Tibial nerve (tissue), 4 donors: ENCODE measurements around the gene UGT3A2. TPM values are rescaled to one million over a fixed set of nuclear protein-coding genes. Genes with fewer than 3 reads are reported as not detected.

Source experiments
- DNase-seq, 2 donors: peaks; one replicate each; pipeline ENCODE4 v3.0.0-alpha.2; 2019; ENCODE audit warnings: low spot score in 2 of 2
- H3K27ac ChIP-seq, 4 donors: fragments of 200-600 bp; sonication (generic) in 3 of 4; one replicate each; pipeline ENCODE4 v1.5.1; 2017 to 2019; ENCODE audit warnings: mild to moderate bottlenecking in 1 of 4
- H3K27me3 ChIP-seq, 2 donors: fragments of 200-600 bp; sonication (generic) in 1 of 2; one replicate each; pipeline versions ENCODE4 v1.5.1 to v1.6.0; 2017 to 2019
- H3K36me3 ChIP-seq, 3 donors: fragments of 200-600 bp; sonication (generic); one replicate each; pipeline ENCODE4 v1.5.1; 2018 to 2019
- H3K4me1 ChIP-seq, 4 donors: fragments of 200-600 bp; sonication (generic) in 3 of 4; one replicate each; pipeline ENCODE4 v1.5.1; 2017 to 2019
- H3K4me3 ChIP-seq, 4 donors: fragments of 200-600 bp; sonication (generic) in 3 of 4; one replicate each; pipeline ENCODE4 v1.5.1; 2017 to 2019; ENCODE audit warnings: mild to moderate bottlenecking in 1 of 4, moderate library complexity in 1 of 4
- H3K9me3 ChIP-seq, 4 donors: fragments of 200-600 bp; sonication (generic) in 3 of 4; one replicate each; pipeline ENCODE4 v1.5.1; 2017 to 2019
- EP300 ChIP-seq, 2 donors: sonication (generic); formaldehyde crosslinking; IDR thresholded peaks; one replicate each; pipeline ENCODE4 v1.6.1; 2017; ENCODE audit warnings: antibody characterized with exemption in 2 of 2, mild to moderate bottlenecking in 1 of 2
- POLR2A ChIP-seq, 2 donors: fragments of 450-650 bp; IDR thresholded peaks; one replicate each; pipeline ENCODE4 v1.6.1; 2017; ENCODE audit warnings: antibody characterized with exemption in 2 of 2, mild to moderate bottlenecking in 2 of 2, moderate library complexity in 2 of 2
- WGBS, 2 donors: methylation state at CpG; one replicate each; pipeline ENCODE4 v1.1.5; 2018; 5-methylcytosine and 5-hydroxymethylcytosine counted together
- total RNA-seq, 4 donors: library from RNA; depleted of rRNA; stranded (reverse); fragments of >200 nt; gene quantifications; one replicate each; pipeline ENCODE4 v1.1.0, GENCODE V29; 2016
- TF ChIP-seq, protein P1 (sequence below), 5 experiments: fragments of 200-600 bp in 3 of 5; fragments of 450-650 bp in 2 of 5; sonication (generic) in 3 of 5; IDR thresholded peaks; one replicate each; pipeline ENCODE4 v1.5.1; 2016 to 2019; ENCODE audit warnings: antibody characterized with exemption in 5 of 5, mild to moderate bottlenecking in 3 of 5, moderate library complexity in 2 of 5

The UGT3A2 gene
- total RNA-seq, 4 donors from 2014 or later: not detected

DNA sequence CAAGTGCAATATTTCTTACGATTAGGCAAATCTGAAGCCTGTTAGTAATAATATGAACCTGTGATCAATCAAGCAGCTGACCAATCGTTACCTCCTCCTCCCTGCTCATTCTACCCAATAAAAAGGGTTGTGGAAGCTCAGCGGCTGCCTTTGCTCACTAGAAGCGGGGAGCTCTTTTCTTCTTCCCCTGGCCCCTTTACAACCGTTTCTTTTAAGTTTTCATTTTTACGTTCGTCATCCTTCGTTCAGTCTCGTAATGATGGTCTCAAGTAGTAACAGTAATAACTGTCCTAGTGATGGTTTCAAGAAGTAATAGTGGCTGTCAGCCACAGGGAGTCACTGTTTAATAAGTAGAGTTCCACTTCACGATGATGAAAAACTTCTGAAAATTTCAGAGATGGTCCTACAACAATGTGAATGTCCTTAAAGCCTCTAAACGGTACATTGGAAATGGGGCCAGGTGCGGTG, 6.2 kb downstream of the UGT3A2 start:
- 62 to 75% methylated on average over 12 of the region's 12 CpGs for WGBS, 2 donors
- peaks cover 0 to under 1% of the 10 kb centered on the region in 2 donors for H3K27me3 ChIP-seq
- no peak overlapping the region for H3K27ac ChIP-seq
- peaks cover 0 to 5% (median 0%) of the 10 kb centered on the region in 4 donors for H3K9me3 ChIP-seq
- H3K4me1 ChIP-seq: no peaks in the 10 kb centered on the region
- DNase-seq: no peak
- no peak overlapping the region for H3K4me3 ChIP-seq
- H3K36me3 ChIP-seq: no peaks in the 10 kb centered on the region
- TF ChIP-seq EP300 (IDR thresholded peaks at IDR 0.05) (no peak), POLR2A (IDR thresholded peaks at IDR 0.05) (no peak)
- TF ChIP-seq, protein P1, sequence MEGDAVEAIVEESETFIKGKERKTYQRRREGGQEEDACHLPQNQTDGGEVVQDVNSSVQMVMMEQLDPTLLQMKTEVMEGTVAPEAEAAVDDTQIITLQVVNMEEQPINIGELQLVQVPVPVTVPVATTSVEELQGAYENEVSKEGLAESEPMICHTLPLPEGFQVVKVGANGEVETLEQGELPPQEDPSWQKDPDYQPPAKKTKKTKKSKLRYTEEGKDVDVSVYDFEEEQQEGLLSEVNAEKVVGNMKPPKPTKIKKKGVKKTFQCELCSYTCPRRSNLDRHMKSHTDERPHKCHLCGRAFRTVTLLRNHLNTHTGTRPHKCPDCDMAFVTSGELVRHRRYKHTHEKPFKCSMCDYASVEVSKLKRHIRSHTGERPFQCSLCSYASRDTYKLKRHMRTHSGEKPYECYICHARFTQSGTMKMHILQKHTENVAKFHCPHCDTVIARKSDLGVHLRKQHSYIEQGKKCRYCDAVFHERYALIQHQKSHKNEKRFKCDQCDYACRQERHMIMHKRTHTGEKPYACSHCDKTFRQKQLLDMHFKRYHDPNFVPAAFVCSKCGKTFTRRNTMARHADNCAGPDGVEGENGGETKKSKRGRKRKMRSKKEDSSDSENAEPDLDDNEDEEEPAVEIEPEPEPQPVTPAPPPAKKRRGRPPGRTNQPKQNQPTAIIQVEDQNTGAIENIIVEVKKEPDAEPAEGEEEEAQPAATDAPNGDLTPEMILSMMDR (IDR thresholded peaks at IDR 0.05): no peak

DNA sequence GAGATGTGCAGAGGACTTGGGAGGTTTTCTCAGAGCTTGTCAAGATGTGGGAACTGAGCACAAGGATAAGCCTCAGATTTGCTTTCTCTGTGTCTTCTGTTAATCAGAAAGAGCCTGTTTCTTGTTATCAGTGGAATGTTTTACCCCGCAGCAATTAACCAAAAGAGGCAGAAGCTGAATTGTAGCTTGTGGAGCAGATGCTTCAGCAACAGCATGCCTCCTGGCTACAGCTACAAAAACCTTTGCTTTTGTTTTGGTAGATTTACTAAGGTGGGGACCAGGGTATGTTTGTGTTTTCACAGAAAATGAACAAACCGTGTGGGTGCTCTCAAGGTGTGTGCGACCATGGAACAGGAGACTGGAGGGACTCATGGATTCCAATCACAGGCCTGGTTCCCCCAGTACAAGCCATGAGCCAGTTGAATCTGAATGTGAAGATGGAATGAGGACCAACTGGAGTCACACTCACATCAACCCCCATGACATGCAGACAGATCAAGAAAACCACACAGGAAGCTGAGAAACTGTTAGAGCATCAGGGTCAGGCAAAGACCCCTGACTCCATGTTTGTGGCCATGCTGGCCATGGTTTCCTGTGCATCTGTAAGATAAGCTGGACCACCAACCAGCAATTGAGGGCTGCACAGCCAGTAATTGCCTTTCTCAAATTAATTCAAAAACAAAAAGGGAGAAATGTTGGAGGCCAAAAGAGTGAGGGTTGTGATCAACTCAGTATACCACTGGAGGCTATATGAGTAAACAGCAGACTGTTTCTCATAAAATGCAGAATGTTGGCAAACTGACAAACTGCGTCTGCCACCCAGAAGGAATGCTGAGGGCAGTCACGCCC, 6.9 kb downstream of the UGT3A2 start:
- Histone ChIP-seq H3K36me3 (no peaks in the 10 kb centered on the region), H3K9me3 (peaks cover 0 to 5% (median 0%) of the 10 kb centered on the region in 4 donors), H3K27ac (no peak overlapping the region), H3K4me3 (no peak overlapping the region), H3K27me3 (no peaks in the 10 kb centered on the region), H3K4me1 (no peaks in the 10 kb centered on the region)
- no peak for TF ChIP-seq POLR2A (IDR thresholded peaks at IDR 0.05)
- TF ChIP-seq EP300 (IDR thresholded peaks at IDR 0.05): no peak
- TF ChIP-seq, protein P1 (IDR thresholded peaks at IDR 0.05): no peak
- DNase-seq: no peak
- 59 to 64% methylated on average over 5 of the region's 5 CpGs for WGBS, 2 donors

DNA sequence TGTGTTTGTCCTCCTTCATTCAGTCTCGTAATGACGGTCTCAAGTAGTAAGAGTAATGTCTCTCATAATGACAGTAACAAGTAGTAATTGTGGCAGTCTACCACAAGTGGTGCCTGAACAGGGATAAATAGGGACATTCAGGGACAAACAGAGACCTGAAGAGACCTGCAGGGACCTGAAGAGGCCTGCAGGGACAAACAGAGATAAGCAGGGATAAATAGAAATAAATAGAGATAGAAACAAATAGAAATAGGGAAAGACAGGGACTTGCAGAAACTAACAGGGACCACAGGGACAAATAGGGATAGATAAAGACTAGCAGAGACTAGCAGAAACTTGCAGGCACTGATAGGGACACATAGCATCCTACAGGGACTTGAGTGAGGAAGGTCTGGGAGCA, 7.9 kb downstream of the UGT3A2 start:
- Histone ChIP-seq H3K9me3 (peaks cover 0 to 5% (median 0%) of the 10 kb centered on the region in 4 donors), H3K4me3 (no peak overlapping the region)
- no peak for DNase-seq

DNA sequence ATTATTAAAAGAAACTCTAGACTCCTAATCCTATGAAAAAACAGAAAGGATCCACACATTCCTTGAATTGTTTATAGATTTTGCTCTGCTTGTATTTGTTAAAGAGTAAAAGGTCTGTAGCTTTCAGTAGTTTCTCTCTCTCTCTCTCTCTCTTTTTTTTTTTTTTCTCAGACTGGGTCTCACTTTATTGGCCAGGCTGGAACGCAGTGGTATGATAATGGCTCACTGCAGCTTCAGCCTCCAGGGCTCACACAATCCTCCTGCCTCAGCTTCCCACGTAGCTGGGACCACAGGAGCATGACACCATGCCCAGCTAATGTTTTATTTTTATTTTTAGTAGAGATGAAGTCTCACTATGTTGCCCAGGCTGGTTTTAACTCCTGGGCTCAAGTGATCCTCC, 9.3 kb downstream of the UGT3A2 start:
- no peak overlapping the region for H3K4me3 ChIP-seq
- no peaks in the 10 kb centered on the region for H3K27me3 ChIP-seq
- no peaks in the 10 kb centered on the region for H3K36me3 ChIP-seq
- TF ChIP-seq, protein P1 (IDR thresholded peaks at IDR 0.05): no peak
- TF ChIP-seq EP300 (IDR thresholded peaks at IDR 0.05) (no peak), POLR2A (IDR thresholded peaks at IDR 0.05) (no peak)
- H3K27ac ChIP-seq: no peak overlapping the region
- no peaks in the 10 kb centered on the region for H3K4me1 ChIP-seq
- WGBS, 2 donors: 49 to 50% methylated on average over 2 of the region's 2 CpGs
- no peak for DNase-seq
- peaks cover 0 to under 1% (median 0%) of the 10 kb centered on the region in 4 donors for H3K9me3 ChIP-seq

More for the DNA sequence above, 7.9 kb downstream of the UGT3A2 start:
- no peak for TF ChIP-seq EP300 (IDR thresholded peaks at IDR 0.05)
- no peak for TF ChIP-seq POLR2A (IDR thresholded peaks at IDR 0.05)
- TF ChIP-seq, protein P1 (IDR thresholded peaks at IDR 0.05): no peak
- H3K27ac ChIP-seq: no peak overlapping the region
- 56 to 59% methylated on average over 2 of the region's 2 CpGs for WGBS, 2 donors
- no peaks in the 10 kb centered on the region for H3K27me3 ChIP-seq
- no peaks in the 10 kb centered on the region for H3K4me1 ChIP-seq
- no peaks in the 10 kb centered on the region for H3K36me3 ChIP-seq

DNA sequence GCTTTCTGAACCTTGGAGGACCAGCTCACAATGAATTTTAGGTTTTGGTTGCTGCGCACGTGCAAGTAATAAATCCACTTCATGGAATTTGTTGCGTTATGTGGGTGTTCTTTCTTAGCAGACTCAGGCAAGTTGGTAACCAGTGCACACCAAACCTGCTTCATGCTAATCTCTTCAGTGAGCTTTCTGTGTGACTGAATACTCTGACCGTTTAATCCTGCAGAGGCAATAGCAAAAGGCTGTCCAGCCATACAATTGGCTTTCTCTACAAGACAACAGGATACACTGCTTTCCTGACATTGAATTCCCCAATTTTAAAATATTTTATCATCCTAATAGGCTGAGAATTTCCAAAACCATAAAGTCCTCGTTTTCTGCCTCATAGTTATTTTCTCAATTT, 10.3 kb downstream of the UGT3A2 start:
- H3K9me3 ChIP-seq: no peaks in the 10 kb centered on the region
- H3K27ac ChIP-seq: no peak overlapping the region
- no peak for TF ChIP-seq POLR2A (IDR thresholded peaks at IDR 0.05)
- 40 to 60% methylated on average over 4 to 5 of the region's 5 CpGs for WGBS, 2 donors
- DNase-seq: no peak
- H3K4me3 ChIP-seq: no peak overlapping the region
- no peaks in the 10 kb centered on the region for H3K36me3 ChIP-seq
- no peaks in the 10 kb centered on the region for H3K27me3 ChIP-seq
- H3K4me1 ChIP-seq: no peaks in the 10 kb centered on the region
